GM23338 (cell line): Measurements from ENCODE around the gene LAGE3. TPM values are rescaled to one million over a fixed set of nuclear protein-coding genes. Genes with fewer than 3 reads are reported as not detected.

ENCODE experiments used
- ATAC-seq: fragments of 200-7000 bp; cut with Tn5 transposase; 3 replicates; pipeline ENCODE4 v1.9.1; 2020
- DNase-seq: peaks from one replicate; pipeline ENCODE4 v3.0.0-alpha.2; 2015; ENCODE audit warnings: low spot score
- H2AFZ ChIP-seq: fragments of 200-600 bp; sonication (generic); 2 replicates; pipeline ENCODE4 v1.8.0; 2016; ENCODE audit warnings: antibody characterized with exemption, mild to moderate bottlenecking, moderate library complexity
- H3F3A ChIP-seq: fragments of 200-600 bp; sonication (generic); replicated peaks from 2 replicates; pipeline ENCODE4 v1.8.0; 2017; ENCODE audit warnings: antibody characterized with exemption, mixed run types, low read depth
- H3K27ac ChIP-seq: fragments of 200-600 bp; sonication (generic); 2 replicates; pipeline ENCODE4 v1.6.1; 2016; ENCODE audit warnings: low read depth
- H3K27me3 ChIP-seq: fragments of 200-600 bp; sonication (generic); 2 replicates; pipeline ENCODE4 v1.8.0; 2016; ENCODE audit warnings: mild to moderate bottlenecking, mixed run types, moderate library complexity; ENCODE audit not compliant: insufficient read depth
- H3K36me3 ChIP-seq: fragments of 200-600 bp; sonication (generic); 2 replicates; pipeline ENCODE4 v1.8.0; 2016; ENCODE audit warnings: mild to moderate bottlenecking; ENCODE audit not compliant: insufficient read depth
- H3K4me1 ChIP-seq: fragments of 200-600 bp; sonication (generic); 2 replicates; pipeline ENCODE4 v1.8.0; 2016; ENCODE audit warnings: mild to moderate bottlenecking, moderate library complexity; ENCODE audit not compliant: insufficient read depth
- H3K4me2 ChIP-seq: fragments of 200-600 bp; sonication (generic); 2 replicates; pipeline ENCODE4 v1.7.1; 2017; ENCODE audit warnings: mixed run types
- H3K4me3 ChIP-seq: fragments of 200-600 bp; sonication (generic); 2 replicates; pipeline ENCODE4 v1.6.1; 2016; ENCODE audit warnings: mixed run types
- H3K79me2 ChIP-seq: fragments of 200-600 bp; sonication (generic); replicated peaks from 2 replicates; pipeline ENCODE4 v1.8.0; 2017; ENCODE audit warnings: mild to moderate bottlenecking; ENCODE audit not compliant: insufficient read depth
- H3K9me2 ChIP-seq: fragments of 200-600 bp; sonication (generic); 2 replicates; pipeline ENCODE4 v1.8.0; 2017; ENCODE audit not compliant: insufficient read depth
- H4K20me1 ChIP-seq: fragments of 200-600 bp; sonication (generic); replicated peaks from 2 replicates; pipeline ENCODE4 v1.8.0; 2017; ENCODE audit warnings: mild to moderate bottlenecking; ENCODE audit not compliant: insufficient read depth
- H3K27ac Mint-ChIP-seq: 2 replicates; pipeline ENCODE4 v1.8.0; 2020; ENCODE audit warnings: inconsistent platforms, mild to moderate bottlenecking, moderate library complexity, mixed read lengths
- H3K27me3 Mint-ChIP-seq: 3 replicates; pipeline ENCODE4 v1.8.0; 2022; ENCODE audit warnings: low read depth, mild to moderate bottlenecking, moderate library complexity, mixed read lengths, inconsistent platforms; ENCODE audit not compliant: insufficient read depth, poor library complexity
- H3K36me3 Mint-ChIP-seq: 3 replicates; pipeline ENCODE4 v1.8.0; 2021; ENCODE audit warnings: low read depth, mild to moderate bottlenecking, inconsistent platforms, moderate library complexity, mixed read lengths
- H3K4me1 Mint-ChIP-seq: 3 replicates; pipeline ENCODE4 v1.8.0; 2020; ENCODE audit warnings: mild to moderate bottlenecking, inconsistent platforms, mixed read lengths
- H3K4me3 Mint-ChIP-seq: 3 replicates; pipeline ENCODE4 v1.8.0; 2021; ENCODE audit warnings: moderate library complexity, mild to moderate bottlenecking, inconsistent platforms, mixed read lengths
- H3K9me3 Mint-ChIP-seq: 3 replicates; pipeline ENCODE4 v1.8.0; 2020; ENCODE audit warnings: moderate library complexity, mild to moderate bottlenecking, inconsistent platforms, mixed read lengths
- EZH2 ChIP-seq: fragments of 200-600 bp; sonication (generic); IDR thresholded peaks from one replicate; pipeline ENCODE4 v1.8.0; 2017; ENCODE audit warnings: antibody characterized with exemption, mild to moderate bottlenecking, low read depth; ENCODE audit not compliant: unreplicated experiment
- EZH2phosphoT487 ChIP-seq: fragments of 200-600 bp; sonication (generic); IDR thresholded peaks from one replicate; pipeline ENCODE4 v1.8.1; 2018; ENCODE audit warnings: antibody characterized with exemption; ENCODE audit not compliant: unreplicated experiment
- JUNB ChIP-seq: IDR thresholded peaks from one replicate; pipeline ENCODE4 v1.6.1; 2016; ENCODE audit warnings: antibody characterized with exemption; ENCODE audit not compliant: unreplicated experiment
- POLR2AphosphoS5 ChIP-seq: IDR thresholded peaks from 2 replicates; pipeline ENCODE4 v1.6.1; 2016; ENCODE audit warnings: antibody characterized with exemption, low read depth
- STAT1 ChIP-seq: IDR thresholded peaks from one replicate; pipeline ENCODE4 v1.6.1; 2016; ENCODE audit warnings: antibody characterized with exemption; ENCODE audit not compliant: unreplicated experiment
- ZNF114 ChIP-seq: fragments of 250-450 bp; sonication (Bioruptor Pico); IDR thresholded peaks from 2 replicates; pipeline ENCODE4 v1.5.0; 2020; ENCODE audit warnings: mild to moderate bottlenecking, moderate library complexity
- ZNF331 ChIP-seq: fragments of 250-450 bp; sonication (Bioruptor Pico); IDR thresholded peaks from 2 replicates; pipeline ENCODE4 v1.5.0; 2020; ENCODE audit warnings: low read depth, mild to moderate bottlenecking, moderate library complexity
- polyA plus RNA-seq: library from polyadenylated mRNA; unstranded; fragments of >200 nt; fragmentation: Nextera tagmentation; extraction: Ambion mirVana; gene quantifications from 2 replicates; pipeline ENCODE4 v1.2.1, GENCODE V29; 2016
- total RNA-seq: library from RNA; depleted of rRNA; stranded (reverse); fragments of >200 nt; shearing (Covaris generic); gene quantifications from 2 replicates; pipeline ENCODE4 v1.2.3, GENCODE V29; 2014
- TF ChIP-seq, protein P1 (sequence below): fragments of 250-450 bp; sonication (Bioruptor Pico); IDR thresholded peaks from 2 replicates; pipeline ENCODE4 v1.5.0; 2020; ENCODE audit warnings: mild to moderate bottlenecking, moderate library complexity
- TF ChIP-seq, protein P2 (sequence below): IDR thresholded peaks from one replicate; pipeline ENCODE4 v1.6.1; 2018; ENCODE audit warnings: antibody characterized with exemption; ENCODE audit not compliant: unreplicated experiment
- TF ChIP-seq, protein P3 (sequence below): IDR thresholded peaks from 2 replicates; pipeline ENCODE4 v1.6.1; 2016; ENCODE audit warnings: antibody characterized with exemption

LAGE3 gene
- total and polyA plus RNA-seq, 2 experiments from 2014 or later, result 71.0 to 84.5 TPM

DNA sequence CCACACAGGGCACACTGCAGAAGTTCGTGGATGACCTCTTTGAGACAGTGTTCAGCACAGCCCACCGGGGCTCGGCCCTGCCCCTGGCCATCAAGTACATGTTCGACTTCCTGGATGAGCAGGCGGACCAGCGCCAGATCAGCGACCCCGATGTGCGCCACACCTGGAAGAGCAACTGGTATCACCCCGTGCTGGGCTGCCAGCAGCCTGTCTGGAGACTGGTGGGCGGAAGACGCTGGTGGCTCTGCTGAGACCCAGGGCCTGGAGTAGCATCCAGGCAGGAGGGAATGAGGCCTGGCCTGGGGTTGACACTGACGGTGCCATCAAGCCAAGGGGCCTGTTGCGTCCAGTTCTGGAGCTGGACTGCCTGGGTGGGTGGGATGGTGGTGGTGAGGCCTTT is 8.6 kb downstream of the LAGE3 start:
- H3K4me3 ChIP-seq, result no peak overlapping the region
- H4K20me1 ChIP-seq, result no peaks in the 10 kb centered on the region; the same call in 1 of the 2 replicates
- TF ChIP-seq JUNB (no peak), ZNF331 (no peak), EZH2 (no peak), STAT1 (no peak), ZNF114 (CRISPR knock-in tag) (no peak), EZH2phosphoT487 (no peak), POLR2AphosphoS5 (no peak)
- TF ChIP-seq, protein P1, sequence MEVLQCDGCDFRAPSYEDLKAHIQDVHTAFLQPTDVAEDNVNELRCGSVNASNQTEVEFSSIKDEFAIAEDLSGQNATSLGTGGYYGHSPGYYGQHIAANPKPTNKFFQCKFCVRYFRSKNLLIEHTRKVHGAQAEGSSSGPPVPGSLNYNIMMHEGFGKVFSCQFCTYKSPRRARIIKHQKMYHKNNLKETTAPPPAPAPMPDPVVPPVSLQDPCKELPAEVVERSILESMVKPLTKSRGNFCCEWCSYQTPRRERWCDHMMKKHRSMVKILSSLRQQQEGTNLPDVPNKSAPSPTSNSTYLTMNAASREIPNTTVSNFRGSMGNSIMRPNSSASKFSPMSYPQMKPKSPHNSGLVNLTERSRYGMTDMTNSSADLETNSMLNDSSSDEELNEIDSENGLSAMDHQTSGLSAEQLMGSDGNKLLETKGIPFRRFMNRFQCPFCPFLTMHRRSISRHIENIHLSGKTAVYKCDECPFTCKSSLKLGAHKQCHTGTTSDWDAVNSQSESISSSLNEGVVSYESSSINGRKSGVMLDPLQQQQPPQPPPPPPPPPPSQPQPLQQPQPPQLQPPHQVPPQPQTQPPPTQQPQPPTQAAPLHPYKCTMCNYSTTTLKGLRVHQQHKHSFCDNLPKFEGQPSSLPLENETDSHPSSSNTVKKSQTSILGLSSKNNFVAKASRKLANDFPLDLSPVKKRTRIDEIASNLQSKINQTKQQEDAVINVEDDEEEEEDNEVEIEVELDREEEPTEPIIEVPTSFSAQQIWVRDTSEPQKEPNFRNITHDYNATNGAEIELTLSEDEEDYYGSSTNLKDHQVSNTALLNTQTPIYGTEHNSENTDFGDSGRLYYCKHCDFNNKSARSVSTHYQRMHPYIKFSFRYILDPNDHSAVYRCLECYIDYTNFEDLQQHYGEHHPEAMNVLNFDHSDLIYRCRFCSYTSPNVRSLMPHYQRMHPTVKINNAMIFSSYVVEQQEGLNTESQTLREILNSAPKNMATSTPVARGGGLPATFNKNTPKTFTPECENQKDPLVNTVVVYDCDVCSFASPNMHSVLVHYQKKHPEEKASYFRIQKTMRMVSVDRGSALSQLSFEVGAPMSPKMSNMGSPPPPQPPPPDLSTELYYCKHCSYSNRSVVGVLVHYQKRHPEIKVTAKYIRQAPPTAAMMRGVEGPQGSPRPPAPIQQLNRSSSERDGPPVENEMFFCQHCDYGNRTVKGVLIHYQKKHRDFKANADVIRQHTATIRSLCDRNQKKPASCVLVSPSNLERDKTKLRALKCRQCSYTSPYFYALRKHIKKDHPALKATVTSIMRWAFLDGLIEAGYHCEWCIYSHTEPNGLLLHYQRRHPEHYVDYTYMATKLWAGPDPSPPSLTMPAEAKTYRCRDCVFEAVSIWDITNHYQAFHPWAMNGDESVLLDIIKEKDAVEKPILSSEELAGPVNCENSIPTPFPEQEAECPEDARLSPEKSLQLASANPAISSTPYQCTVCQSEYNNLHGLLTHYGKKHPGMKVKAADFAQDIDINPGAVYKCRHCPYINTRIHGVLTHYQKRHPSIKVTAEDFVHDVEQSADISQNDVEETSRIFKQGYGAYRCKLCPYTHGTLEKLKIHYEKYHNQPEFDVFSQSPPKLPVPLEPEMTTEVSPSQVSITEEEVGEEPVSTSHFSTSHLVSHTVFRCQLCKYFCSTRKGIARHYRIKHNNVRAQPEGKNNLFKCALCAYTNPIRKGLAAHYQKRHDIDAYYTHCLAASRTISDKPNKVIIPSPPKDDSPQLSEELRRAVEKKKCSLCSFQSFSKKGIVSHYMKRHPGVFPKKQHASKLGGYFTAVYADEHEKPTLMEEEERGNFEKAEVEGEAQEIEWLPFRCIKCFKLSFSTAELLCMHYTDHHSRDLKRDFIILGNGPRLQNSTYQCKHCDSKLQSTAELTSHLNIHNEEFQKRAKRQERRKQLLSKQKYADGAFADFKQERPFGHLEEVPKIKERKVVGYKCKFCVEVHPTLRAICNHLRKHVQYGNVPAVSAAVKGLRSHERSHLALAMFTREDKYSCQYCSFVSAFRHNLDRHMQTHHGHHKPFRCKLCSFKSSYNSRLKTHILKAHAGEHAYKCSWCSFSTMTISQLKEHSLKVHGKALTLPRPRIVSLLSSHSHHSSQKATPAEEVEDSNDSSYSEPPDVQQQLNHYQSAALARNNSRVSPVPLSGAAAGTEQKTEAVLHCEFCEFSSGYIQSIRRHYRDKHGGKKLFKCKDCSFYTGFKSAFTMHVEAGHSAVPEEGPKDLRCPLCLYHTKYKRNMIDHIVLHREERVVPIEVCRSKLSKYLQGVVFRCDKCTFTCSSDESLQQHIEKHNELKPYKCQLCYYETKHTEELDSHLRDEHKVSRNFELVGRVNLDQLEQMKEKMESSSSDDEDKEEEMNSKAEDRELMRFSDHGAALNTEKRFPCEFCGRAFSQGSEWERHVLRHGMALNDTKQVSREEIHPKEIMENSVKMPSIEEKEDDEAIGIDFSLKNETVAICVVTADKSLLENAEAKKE (CRISPR knock-in tag), result no peak
- TF ChIP-seq, protein P2, sequence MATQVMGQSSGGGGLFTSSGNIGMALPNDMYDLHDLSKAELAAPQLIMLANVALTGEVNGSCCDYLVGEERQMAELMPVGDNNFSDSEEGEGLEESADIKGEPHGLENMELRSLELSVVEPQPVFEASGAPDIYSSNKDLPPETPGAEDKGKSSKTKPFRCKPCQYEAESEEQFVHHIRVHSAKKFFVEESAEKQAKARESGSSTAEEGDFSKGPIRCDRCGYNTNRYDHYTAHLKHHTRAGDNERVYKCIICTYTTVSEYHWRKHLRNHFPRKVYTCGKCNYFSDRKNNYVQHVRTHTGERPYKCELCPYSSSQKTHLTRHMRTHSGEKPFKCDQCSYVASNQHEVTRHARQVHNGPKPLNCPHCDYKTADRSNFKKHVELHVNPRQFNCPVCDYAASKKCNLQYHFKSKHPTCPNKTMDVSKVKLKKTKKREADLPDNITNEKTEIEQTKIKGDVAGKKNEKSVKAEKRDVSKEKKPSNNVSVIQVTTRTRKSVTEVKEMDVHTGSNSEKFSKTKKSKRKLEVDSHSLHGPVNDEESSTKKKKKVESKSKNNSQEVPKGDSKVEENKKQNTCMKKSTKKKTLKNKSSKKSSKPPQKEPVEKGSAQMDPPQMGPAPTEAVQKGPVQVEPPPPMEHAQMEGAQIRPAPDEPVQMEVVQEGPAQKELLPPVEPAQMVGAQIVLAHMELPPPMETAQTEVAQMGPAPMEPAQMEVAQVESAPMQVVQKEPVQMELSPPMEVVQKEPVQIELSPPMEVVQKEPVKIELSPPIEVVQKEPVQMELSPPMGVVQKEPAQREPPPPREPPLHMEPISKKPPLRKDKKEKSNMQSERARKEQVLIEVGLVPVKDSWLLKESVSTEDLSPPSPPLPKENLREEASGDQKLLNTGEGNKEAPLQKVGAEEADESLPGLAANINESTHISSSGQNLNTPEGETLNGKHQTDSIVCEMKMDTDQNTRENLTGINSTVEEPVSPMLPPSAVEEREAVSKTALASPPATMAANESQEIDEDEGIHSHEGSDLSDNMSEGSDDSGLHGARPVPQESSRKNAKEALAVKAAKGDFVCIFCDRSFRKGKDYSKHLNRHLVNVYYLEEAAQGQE, result no peak
- TF ChIP-seq, protein P3, sequence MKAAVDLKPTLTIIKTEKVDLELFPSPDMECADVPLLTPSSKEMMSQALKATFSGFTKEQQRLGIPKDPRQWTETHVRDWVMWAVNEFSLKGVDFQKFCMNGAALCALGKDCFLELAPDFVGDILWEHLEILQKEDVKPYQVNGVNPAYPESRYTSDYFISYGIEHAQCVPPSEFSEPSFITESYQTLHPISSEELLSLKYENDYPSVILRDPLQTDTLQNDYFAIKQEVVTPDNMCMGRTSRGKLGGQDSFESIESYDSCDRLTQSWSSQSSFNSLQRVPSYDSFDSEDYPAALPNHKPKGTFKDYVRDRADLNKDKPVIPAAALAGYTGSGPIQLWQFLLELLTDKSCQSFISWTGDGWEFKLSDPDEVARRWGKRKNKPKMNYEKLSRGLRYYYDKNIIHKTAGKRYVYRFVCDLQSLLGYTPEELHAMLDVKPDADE, result no peak
- H3K4me3 Mint-ChIP-seq, result no peak overlapping the region
- no peaks in the 10 kb centered on the region for H3K4me1 ChIP-seq
- no peaks in the 10 kb centered on the region for H3K4me1 Mint-ChIP-seq
- H3K4me2 ChIP-seq, result no peak overlapping the region
- peaks cover 4% of the 10 kb centered on the region for H3K27me3 Mint-ChIP-seq
- H3K36me3 ChIP-seq, result no peaks in the 10 kb centered on the region
- H2AFZ ChIP-seq, result no peak overlapping the region
- H3K9me3 Mint-ChIP-seq, result no peaks in the 10 kb centered on the region
- no peak overlapping the region for H3K27ac ChIP-seq
- ATAC-seq (no peak), DNase-seq (no peak)
- peaks cover 7% of the 10 kb centered on the region for H3K36me3 Mint-ChIP-seq
- H3K79me2 ChIP-seq, result no peaks in the 10 kb centered on the region
- H3F3A ChIP-seq, result no peaks in the 10 kb centered on the region
- no peaks in the 10 kb centered on the region for H3K27me3 ChIP-seq
- no peaks in the 10 kb centered on the region for H3K9me2 ChIP-seq
- H3K27ac Mint-ChIP-seq, result no peak overlapping the region
